Stimulated activated CD4-positive, alpha-beta T cell treated with anti-CD3 and anti-CD28 coated beads, Interleukin-12 subunit alpha, Interleukin-12 subunit beta, amount 100 ng/mL, for 4 hours (primary cell): Measurements from ENCODE around the gene TENM4.

Experiments
- DNase-seq: peaks from one replicate; pipeline ENCODE4 v3.0.0-alpha.2; 2020

TENM4 gene

DNA sequence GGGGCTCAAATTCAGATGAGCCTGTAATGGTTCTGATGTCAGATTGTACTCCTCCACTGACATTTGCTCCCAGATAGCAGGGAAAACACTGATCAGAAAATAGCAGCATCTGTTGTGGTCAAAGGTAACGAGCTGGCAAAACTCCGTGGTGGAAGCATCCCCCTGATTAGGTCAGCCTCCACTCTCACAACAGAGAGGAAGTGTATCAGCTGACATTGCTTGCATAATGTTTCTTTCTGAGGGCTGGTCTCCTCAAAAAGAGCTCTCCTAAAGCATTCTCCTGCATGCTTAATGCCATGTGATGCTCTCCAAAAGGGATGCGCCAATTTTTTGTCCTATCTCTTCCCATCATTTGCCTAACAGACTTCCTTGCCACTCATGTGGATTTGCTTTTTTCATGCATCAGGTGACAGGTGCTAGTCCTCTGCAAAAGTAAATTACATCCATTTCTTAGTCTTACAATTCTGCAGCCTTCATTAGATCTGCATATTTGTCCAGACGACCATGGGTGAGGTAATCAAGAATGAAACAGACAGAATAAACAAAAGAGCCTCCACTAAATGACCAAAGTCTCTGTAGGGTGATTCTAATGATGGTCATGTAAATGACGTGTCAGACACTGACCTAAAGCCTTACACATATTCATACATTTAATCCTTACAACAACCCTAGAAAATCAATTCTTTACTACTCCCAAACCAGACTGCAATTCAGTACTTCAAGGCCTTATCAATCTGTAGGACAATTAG is 6.4 kb upstream of the TENM4 start:
- DNase-seq, result no peak

DNA sequence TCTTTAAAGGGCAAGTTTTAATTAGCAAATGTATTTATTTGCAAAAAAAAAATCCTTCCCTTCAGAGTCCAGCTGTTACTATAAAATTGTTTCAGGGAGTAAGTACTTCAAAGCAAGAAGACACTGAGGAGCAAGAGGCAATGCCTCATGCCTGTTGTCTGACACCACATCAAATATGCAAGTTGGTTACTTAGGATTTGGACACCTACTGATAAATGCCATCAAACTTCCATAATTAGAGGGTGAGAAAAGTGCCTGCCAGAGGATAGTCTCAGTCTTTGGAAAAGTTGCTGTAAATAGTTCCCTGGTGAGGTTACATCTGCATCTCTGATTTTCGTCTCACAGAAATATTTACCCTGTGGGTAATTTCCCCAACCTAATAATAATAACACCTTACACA is 4.1 kb upstream of the TENM4 start:
- DNase-seq, result no peak

DNA sequence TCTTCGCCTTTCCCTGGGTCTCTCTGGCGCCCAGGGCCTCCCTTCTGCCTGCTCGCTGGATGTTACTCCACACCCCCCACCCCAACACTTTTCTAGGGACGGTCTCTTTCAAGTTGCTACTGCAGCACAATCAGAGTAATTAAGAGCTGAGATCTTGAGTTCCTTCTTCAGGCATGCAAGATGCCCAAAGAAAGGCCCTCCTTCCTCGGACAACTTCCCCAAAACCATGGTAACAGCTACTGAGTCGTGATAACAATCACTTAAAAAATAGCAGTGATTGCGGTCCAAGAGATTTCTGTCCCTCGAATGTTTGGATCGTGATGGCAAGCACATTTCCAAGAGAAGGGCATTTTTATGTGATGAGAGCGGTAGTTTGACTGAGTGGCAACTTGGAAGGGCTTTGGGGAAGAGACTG is 638 bp upstream of the TENM4 start:
- no peak for DNase-seq

DNA sequence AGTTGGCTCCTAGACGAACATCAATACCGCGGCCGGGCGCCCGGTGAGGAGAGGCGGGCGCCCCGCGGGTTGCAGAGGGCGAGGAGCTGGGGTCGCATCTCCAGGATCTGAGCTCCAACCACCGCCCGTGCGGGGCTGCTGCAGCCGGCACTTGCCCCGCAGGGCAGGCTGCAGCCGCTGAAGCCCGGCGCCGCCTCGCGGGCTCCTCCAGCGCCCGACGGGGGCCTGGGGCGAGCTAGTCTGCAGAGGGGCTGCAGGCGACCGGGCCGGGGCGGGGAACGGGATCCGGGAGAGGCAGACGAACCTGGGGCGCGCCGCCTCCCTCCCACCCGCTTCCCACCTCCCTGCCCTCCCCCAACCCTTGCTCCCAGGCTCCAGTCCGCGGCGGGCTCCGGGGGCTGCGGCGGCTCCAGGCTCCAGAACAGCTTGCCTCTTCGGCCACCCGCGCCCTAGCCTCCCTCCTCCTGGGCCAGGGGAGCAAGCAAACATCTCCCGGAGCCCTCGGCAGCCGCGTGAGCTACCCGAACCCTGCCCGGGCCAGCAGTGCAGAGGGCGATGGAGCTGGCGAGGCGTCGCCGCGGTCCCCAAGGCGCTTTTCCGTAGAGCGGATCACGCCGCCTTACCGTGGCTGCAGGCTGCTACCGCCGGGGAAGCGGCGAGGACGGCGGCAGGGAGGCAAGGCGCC is 802 bp downstream of the TENM4 start:
- DNase-seq, result no peak

DNA sequence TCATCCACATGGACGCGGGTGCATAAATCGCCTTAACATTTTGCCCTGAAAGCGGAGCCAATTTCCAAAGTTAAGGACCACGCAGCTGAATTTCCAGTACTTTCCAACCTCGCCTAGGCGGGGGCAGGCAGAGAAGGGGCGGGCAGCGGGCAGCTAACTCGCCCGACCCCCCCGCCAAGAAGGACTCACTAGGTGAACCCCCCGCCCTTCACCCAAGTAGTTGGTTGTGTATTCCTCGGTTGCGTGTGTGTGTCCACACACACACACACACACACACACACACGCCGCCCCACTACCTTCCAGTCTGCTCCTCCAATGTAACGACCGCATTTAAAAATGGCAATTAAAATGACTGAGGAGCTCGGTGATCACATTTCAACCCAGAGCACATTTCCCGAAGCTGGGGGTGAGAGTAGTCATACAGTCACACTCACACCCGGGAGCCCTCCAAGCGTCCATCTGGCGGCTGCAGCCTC is 1.4 kb downstream of the TENM4 start:
- no peak for DNase-seq

DNA sequence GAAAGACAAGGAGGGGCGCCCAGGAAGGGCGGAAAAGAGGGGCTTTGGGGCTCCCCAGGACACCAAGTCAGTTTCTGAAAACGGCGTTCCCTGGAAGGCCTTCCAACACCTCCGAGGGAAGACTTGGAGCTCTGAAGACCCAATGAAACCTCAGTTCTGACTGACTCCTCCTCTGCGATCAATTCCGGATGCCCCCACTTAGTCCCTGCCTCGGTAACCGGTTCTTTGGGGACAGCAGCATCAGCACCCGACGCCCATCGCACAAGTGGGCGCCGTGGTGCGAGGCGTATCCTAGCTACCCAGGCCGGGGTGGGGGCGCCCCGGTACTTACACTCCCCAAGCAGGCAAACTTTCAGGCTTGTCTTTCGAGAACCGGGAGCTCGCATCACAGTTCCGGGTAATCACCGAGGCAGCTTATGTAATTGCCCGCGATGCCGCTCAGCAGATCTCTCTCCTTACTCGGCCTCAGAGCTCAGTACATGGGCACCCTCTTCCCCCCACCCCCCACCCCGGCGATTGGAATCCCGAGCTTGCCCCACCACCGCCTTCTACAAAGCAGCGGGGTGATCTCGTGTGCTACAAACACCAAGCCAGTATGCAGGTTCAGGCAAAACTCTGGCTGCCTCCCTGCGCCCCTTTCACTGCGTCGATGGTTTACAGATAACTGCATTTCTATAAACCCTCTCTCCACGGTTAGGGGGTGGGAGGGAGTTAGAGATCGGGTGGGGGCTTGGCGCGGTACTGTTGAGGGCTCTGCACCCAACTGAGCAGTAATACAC is 2.0 kb downstream of the TENM4 start:
- DNase-seq, result no peak

DNA sequence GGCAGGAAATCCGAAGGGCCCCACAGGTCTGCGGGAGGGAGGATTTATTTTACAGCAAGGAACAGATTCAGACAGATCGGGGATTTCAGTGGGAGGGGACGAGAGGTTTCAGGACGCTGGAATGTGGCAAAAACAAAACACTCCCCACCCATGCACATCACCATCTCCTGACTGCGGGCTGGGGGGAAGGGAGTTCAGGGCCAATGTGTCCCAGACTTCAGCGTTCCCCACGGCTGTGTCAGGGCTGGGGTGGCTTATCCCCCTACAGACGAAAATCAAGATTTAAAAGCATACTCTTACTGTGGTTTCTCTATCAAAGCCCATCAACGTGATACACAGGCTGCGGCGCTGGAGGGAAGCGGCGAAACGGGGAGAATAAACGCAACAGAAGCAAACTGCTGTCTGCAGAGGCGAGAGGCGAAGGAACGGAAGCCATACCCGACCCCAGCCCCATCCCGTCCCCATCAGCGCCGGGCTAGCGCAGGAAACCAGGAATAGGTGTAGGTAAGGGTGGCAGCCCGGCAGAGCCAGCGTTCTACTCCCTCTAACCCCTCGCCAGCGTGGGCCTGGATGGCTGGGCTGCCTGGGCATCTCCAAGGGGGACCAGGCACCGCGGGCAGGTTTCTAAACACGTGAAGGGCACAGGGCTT is 2.7 kb downstream of the TENM4 start:
- no peak for DNase-seq

DNA sequence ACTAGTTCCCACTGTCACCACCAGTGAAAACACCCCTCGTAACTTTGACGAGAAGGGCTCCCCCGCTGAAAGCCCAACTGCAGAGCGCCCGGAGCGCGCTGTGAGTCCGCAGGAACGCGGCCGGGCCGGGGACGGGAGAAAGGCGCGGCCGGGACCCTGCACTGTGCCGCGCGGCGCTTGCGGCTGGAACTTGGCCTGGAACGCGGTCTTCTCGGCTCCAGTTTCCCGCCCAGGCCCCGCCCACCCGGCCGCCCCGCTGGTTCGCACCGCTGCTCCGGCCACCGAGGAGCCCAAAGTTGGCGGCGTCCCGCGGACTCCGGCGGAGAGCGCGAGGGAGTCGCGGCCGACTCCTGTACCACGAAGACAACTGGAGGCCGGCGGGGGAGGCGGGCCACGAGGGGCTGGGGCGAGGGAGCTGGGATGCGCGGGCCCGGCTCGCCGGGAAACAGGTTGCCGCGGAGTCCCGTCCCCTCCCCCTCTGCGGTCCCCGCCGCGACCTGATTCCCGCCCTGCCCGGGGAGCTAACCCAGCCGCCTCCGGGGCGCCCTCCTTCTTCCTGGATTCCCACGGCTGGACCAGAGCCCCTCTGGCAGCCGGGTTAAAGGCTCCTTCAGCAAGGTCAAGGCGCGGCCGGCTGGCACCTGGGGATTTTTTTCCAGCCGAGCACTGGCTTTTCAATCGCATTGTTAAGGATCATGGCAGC is 3.4 kb downstream of the TENM4 start:
- no peak for DNase-seq

DNA sequence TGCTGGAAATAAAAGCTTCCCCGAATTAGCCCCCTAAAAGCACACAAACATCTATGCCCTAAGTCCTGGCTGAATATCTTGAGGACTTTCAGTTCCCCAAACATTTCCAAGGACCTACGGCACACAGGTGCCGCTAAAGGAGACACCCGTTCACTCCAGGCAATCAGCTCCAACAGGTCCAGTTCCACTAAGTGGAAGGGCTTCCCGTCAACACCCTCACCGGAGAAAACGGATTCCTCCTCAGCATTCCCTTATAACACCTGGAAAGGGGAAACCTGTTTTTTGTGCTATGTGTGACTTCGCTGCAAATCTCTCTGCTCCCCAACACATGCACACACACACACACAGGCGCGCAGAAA is 3.9 kb downstream of the TENM4 start:
- DNase-seq, result no peak

DNA sequence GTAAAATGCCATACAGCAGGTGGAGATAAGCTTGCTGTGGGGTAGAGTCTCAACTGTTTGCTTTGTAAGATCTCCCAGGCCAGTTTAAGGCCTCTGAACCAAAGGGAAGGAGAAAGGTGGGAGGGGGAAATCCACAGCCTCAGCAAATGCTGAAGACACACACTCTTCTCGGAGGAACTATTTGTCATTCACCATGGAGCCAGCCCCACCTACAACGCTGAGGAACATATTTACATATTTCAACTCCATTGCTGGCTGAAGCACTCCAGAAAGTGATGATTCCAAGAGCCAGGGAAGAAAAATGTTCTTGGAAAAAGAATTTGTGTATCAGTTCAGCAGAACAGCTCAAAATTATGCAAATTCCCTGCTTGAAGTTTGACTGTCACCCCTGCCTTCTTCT is 6.5 kb downstream of the TENM4 start:
- DNase-seq, result no peak

DNA sequence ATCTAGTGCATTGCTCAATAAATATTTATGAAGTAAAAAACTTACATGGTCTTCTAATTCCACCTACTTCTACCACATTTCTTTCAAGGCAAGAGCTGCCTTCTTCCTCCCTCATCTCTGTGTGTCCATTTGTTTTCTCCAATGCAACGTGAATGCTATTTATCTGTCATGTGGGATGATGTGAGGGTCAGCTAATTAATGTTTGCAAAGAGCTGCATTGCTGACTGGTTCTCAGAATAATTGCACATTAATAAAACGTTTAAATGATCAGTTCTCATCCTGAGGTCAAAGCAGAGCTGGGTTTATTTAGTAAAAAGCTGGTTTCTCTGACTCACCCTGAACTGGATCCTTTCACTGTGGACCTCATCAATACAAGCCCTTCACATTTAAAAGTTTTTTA is 8.7 kb downstream of the TENM4 start:
- DNase-seq, result no peak

DNA sequence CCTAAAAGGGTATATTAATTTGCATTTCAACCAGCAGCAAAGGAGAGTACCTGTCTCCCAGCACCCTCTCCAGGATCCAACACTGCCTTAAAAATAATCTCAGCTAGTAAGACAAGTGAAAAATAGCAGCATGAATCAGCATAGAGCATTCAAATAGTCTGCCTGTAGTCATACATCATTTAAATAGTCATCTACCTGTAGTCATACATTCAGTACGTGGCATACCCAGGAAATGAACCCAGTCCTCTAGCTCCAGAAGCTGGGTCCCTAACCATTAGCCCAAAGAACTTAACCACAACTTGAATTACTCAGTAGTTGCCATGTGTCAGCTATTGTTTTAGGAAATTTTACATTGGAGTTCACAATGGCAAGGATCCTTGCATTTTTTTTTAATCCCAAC is 9.3 kb downstream of the TENM4 start:
- no peak for DNase-seq

DNA sequence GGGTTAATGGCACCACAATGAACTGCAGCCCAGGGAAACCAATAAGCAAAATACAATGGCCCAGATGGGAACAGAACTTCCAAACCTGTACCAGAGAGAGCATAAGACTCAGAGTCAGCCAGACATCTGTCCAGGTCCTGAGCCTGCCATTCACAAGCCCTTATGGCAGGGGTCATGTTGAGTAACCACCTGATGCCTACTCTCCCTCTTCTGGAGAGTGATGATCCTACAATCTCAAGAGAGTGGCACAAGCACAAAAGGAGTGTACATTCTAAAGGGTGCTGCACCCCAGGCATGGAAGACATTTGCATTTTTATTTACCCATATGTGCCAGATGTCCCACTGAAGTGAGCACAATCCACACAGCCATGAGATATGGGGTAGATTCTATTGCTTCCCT is 10.6 kb downstream of the TENM4 start:
- no peak for DNase-seq

DNA sequence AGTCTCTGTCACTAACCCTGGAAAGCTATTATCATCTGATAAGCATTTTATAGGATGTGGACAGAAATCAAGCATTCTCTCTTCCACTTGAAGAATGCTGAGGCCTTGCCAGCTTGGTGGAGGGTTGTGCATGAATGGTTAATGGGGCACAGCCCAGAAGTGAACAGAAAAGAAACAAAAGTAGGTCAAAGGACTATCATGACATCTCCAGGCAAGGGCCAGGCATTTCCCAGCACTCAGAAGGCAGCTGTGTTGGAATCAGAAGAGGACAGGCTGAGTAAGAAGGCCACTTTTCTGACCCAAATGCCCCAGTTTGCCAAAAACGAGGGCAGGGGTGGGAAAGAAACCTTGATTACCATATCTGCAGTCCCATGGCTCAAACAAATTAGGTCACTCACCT is 12.4 kb downstream of the TENM4 start:
- DNase-seq, result no peak

DNA sequence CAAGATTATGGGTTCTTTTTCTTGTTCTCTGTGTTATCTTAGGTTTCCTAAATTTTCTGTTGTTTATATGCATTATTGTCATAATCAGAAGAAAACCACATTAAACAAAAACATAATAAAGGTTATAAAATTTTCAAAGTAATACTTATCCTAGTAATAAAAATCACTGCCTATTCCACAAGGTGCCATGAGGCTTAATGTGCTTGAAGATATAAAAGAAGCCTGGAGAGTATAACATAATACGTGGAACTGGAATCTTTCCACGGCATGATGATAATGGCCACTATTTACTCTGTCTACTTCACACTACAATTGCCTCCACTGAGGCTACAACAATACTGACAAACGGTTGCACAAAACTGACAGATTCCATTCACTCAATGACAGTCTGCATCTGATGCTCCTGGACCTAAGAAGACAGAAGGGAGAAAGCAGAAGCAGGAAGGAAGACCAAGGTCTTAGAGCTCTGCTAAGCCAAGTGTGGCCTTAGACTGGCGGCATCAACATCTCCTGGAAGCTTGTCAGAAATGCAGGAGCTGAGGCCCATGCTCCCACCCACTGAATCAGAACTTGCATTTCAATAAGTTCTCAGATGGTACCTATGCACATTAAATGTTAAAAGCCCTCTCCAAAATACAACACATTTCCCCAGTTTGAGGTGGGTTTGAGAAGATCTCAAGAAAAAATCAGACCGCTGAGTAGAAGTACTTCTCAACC is 13.1 kb downstream of the TENM4 start:
- DNase-seq, result no peak

DNA sequence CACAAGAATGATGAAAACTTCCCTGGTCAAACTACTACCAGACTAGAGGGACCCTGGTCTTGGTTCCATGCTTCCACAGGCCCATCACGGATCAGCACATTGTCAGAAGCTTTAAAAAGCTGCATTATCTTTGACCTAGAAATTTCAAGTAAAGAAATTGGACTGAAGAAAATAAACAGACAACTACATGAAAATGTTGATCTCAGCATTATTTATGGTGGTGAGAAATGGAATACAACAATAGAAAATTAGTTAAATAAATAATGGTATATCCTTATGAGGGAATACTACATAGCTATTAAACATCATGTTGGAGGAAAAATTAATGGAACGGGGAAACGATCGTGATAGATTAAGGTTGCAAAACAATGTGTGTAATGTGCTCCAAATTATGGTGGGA is 13.7 kb downstream of the TENM4 start:
- DNase-seq, result no peak

DNA sequence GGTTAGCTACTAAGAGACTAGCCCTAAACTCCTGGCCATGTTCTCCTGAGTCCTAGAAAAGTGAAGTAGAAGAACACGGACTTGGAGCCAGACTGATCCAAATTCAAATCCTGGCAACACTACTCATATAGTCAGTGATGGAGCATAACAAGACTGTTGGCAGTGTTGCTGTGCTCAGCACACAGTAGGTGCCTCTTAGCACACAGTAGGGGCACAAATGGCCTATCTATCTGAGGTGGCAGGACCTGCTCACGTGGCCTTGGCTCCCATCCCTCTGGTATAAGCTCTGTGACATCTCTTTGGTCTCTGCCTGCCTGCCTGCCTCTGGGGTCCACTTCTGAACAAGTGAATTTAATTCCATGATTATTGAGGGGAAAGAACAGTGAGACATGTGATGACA is 15.4 kb downstream of the TENM4 start:
- no peak for DNase-seq

DNA sequence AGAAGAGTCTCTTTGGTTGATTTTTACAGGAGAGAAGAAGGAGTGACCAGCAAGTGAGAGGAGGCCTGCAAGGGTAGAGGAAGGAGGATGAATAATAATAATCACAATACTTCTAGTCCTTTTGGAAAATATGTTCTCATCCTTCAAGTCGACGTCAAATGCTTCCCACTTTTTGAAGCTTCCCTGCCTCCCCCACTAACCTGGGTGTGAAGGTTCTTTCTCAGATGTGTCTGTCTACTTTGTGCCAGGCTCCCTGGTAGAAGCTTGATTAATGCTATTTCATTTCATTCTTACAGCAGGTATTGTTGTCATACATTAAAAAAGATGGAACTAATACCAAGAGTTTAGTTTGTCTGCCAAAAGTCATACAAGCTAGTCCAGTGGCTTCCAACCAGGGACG is 17.1 kb downstream of the TENM4 start:
- no peak for DNase-seq

DNA sequence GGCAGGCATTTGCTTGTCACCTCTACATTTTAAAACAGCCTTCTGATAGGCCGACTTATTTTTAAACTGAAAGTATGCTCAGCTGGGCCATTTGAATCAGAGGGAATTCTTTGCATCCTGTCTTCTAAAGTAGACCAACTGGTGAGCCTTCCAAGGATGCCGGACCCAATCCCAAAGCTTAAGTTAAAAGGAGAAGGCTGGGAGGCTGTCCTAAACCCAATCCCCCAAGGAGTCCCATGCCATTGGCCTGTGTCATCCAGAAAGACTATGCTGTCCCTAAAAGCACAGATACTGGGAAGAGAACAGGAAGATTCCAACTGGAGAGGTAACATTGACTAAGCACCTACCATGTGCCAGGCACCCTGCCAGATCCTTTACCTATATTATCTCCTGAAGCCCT is 18.0 kb downstream of the TENM4 start:
- no peak for DNase-seq

DNA sequence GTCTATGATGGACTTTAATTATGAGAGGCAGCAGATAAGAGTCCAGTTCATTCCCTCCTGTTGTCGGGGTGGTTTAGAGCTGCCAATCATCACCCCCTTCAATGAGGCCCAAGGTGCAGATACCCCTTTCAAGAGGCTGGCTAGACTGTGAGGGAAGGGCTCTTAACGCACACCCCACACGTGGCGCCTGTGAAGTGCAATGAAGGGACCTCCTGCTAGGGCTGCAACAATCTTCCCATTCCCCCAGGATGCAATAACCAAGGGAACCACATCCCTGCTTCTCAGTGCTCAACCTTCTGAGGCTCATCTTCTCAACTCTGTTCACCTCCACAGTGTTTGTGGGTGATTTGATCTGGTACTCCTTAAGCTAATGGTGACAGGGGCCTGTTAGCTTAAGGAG is 19.0 kb downstream of the TENM4 start:
- no peak for DNase-seq

DNA sequence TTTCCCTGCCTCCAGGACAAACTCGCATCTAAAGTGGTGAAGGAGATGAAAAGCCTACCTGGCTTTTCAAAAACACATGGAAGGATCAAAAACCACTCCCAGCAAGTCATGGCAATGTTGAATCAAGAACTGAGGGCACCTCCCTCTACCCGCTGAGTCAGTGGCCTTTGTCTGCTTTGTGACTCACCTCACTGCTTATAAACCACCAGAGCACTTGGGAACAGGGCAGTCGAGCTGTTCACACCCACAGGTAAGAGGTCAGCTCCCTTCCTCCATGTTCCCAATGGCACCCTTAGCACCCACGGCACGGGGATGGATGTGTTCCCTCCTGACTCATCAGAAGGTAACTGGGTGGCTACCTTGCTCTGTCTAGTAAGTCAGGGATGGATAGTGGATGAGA is 21.7 kb downstream of the TENM4 start:
- no peak for DNase-seq

DNA sequence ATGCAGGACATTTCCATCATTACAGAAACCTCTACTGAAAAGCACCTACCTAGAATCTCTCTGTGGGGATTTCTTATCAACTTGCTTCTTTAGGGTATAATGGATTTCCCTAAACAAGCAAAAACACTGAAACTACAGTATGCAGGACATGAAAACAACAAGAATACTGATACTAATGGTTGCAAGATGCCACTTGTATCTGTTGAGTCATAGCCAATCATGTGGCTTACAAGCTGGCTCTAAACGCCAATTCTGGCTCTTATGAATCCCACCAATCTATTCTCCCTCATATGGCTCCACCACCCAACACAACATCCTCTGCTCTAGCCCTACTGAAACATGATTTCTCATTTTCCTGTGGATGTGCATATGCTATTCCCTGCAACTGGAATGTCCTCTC is 22.6 kb downstream of the TENM4 start:
- no peak for DNase-seq
